ENCODE measurements around the gene NFIA. TPM values are rescaled to one million over a fixed set of nuclear protein-coding genes. Genes with fewer than 3 reads are reported as not detected.

The NFIA gene
- total and polyA plus RNA-seq, 9 of the 15 experiments (the other 6 are each of a cell fraction or from before 2014, with no cell fraction given), result 5.3 to 24.9 (median 9.8) TPM

DNA sequence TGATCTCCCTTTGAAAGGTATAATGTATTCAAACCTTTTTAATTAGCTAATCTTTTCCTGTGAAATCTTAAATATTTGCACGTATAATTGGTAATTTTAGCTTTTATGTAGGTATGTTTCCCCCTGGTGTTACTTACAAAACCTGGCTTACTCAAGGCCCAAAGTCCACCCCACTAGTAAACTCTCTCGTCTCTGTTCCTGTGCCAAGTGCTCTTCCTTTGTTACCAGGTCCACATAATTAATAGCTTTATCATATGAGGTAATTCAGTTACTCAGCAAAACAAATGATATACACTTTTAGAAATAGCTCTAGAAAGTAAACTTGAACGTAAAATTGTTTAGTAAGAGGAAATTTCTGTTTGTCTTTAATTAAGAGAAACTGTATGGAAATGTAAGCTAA is 36.7 kb downstream of the NFIA start (continued):
- no peak for TF ChIP-seq ZNF584 (CRISPR knock-in tag; IDR thresholded peaks at IDR 0.05; ENCODE audit: low read depth)
- TF ChIP-seq, protein P1, sequence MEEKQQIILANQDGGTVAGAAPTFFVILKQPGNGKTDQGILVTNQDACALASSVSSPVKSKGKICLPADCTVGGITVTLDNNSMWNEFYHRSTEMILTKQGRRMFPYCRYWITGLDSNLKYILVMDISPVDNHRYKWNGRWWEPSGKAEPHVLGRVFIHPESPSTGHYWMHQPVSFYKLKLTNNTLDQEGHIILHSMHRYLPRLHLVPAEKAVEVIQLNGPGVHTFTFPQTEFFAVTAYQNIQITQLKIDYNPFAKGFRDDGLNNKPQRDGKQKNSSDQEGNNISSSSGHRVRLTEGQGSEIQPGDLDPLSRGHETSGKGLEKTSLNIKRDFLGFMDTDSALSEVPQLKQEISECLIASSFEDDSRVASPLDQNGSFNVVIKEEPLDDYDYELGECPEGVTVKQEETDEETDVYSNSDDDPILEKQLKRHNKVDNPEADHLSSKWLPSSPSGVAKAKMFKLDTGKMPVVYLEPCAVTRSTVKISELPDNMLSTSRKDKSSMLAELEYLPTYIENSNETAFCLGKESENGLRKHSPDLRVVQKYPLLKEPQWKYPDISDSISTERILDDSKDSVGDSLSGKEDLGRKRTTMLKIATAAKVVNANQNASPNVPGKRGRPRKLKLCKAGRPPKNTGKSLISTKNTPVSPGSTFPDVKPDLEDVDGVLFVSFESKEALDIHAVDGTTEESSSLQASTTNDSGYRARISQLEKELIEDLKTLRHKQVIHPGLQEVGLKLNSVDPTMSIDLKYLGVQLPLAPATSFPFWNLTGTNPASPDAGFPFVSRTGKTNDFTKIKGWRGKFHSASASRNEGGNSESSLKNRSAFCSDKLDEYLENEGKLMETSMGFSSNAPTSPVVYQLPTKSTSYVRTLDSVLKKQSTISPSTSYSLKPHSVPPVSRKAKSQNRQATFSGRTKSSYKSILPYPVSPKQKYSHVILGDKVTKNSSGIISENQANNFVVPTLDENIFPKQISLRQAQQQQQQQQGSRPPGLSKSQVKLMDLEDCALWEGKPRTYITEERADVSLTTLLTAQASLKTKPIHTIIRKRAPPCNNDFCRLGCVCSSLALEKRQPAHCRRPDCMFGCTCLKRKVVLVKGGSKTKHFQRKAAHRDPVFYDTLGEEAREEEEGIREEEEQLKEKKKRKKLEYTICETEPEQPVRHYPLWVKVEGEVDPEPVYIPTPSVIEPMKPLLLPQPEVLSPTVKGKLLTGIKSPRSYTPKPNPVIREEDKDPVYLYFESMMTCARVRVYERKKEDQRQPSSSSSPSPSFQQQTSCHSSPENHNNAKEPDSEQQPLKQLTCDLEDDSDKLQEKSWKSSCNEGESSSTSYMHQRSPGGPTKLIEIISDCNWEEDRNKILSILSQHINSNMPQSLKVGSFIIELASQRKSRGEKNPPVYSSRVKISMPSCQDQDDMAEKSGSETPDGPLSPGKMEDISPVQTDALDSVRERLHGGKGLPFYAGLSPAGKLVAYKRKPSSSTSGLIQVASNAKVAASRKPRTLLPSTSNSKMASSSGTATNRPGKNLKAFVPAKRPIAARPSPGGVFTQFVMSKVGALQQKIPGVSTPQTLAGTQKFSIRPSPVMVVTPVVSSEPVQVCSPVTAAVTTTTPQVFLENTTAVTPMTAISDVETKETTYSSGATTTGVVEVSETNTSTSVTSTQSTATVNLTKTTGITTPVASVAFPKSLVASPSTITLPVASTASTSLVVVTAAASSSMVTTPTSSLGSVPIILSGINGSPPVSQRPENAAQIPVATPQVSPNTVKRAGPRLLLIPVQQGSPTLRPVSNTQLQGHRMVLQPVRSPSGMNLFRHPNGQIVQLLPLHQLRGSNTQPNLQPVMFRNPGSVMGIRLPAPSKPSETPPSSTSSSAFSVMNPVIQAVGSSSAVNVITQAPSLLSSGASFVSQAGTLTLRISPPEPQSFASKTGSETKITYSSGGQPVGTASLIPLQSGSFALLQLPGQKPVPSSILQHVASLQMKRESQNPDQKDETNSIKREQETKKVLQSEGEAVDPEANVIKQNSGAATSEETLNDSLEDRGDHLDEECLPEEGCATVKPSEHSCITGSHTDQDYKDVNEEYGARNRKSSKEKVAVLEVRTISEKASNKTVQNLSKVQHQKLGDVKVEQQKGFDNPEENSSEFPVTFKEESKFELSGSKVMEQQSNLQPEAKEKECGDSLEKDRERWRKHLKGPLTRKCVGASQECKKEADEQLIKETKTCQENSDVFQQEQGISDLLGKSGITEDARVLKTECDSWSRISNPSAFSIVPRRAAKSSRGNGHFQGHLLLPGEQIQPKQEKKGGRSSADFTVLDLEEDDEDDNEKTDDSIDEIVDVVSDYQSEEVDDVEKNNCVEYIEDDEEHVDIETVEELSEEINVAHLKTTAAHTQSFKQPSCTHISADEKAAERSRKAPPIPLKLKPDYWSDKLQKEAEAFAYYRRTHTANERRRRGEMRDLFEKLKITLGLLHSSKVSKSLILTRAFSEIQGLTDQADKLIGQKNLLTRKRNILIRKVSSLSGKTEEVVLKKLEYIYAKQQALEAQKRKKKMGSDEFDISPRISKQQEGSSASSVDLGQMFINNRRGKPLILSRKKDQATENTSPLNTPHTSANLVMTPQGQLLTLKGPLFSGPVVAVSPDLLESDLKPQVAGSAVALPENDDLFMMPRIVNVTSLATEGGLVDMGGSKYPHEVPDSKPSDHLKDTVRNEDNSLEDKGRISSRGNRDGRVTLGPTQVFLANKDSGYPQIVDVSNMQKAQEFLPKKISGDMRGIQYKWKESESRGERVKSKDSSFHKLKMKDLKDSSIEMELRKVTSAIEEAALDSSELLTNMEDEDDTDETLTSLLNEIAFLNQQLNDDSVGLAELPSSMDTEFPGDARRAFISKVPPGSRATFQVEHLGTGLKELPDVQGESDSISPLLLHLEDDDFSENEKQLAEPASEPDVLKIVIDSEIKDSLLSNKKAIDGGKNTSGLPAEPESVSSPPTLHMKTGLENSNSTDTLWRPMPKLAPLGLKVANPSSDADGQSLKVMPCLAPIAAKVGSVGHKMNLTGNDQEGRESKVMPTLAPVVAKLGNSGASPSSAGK (IDR thresholded peaks at IDR 0.05), result no peak
- TF ChIP-seq ZNF668 (CRISPR knock-in tag; IDR thresholded peaks at IDR 0.05), result no peak
- TF ChIP-seq RFX1 (IDR thresholded peaks at IDR 0.05), result no peak
- TF ChIP-seq GATA2 (CRISPR knock-in tag; IDR thresholded peaks at IDR 0.05), result no peak
- TF ChIP-seq SMAD4 (CRISPR knock-in tag; conservative IDR thresholded peaks at IDR 0.05), result no peak
- TF ChIP-seq ZFPM2 (CRISPR knock-in tag; IDR thresholded peaks at IDR 0.05), result no peak
- TF ChIP-seq, protein P2, sequence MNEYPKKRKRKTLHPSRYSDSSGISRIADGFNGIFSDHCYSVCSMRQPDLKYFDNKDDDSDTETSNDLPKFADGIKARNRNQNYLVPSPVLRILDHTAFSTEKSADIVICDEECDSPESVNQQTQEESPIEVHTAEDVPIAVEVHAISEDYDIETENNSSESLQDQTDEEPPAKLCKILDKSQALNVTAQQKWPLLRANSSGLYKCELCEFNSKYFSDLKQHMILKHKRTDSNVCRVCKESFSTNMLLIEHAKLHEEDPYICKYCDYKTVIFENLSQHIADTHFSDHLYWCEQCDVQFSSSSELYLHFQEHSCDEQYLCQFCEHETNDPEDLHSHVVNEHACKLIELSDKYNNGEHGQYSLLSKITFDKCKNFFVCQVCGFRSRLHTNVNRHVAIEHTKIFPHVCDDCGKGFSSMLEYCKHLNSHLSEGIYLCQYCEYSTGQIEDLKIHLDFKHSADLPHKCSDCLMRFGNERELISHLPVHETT (CRISPR knock-in tag; conservative IDR thresholded peaks at IDR 0.05 in 1 of 2, IDR thresholded peaks at IDR 0.05 in 1 of 2), result no peak
- TF ChIP-seq ZNF316 (IDR thresholded peaks at IDR 0.05), result peak; percentile 51; the same call in 1 of the 2 replicates
- no peak for TF ChIP-seq PRPF4 (IDR thresholded peaks at IDR 0.05; ENCODE audit: insufficient read depth, low read depth, low read length, poor library complexity, severe bottlenecking)
- no peak for TF ChIP-seq ZNF3 (CRISPR knock-in tag; IDR thresholded peaks at IDR 0.05)
- TF ChIP-seq ZNF561 (CRISPR knock-in tag; conservative IDR thresholded peaks at IDR 0.05), result no peak
- TF ChIP-seq C11orf30 (IDR thresholded peaks at IDR 0.05; ENCODE audit: low read depth), result peak; percentile 26; the same call in 1 of the 2 replicates
- 0 out of 4 replicates have a peak, but pooled peaks of 1 of the 2 experiments have one; percentile 3 for TF ChIP-seq RAD21 (CRISPR knock-in tag; conservative IDR thresholded peaks at IDR 0.05 in 1 of 2, IDR thresholded peaks at IDR 0.05 in 1 of 2)
